Liver (tissue), 9 donors: ENCODE results near the gene SLCO1A2. TPM values are rescaled to one million over a fixed set of nuclear protein-coding genes. Genes with fewer than 3 reads are reported as not detected.
"Not testable (repeated sequence)": the region's sequence is repeated elsewhere in the genome, so short reads cannot be mapped to it uniquely, and the experiment has no call there.

Source experiments
- DNase-seq: peaks from one replicate; pipeline ENCODE4 v3.0.0-alpha.2; 2017; ENCODE audit warnings: low spot score
- H3K27ac ChIP-seq, 2 donors: one replicate each; pipeline ENCODE4 v1.7.0; 2013; ENCODE audit warnings: inconsistent platforms in 2 of 2, low read length in 2 of 2, control low read depth in 1 of 2, low read depth in 1 of 2, mild to moderate bottlenecking in 1 of 2
- H3K27me3 ChIP-seq, 4 donors: one replicate each; pipeline versions ENCODE4 v1.6.1 to v1.7.0; 2013; ENCODE audit warnings: low read length in 3 of 4, inconsistent platforms in 1 of 4, mild to moderate bottlenecking in 1 of 4, moderate library complexity in 1 of 4; ENCODE audit not compliant: control insufficient read depth in 4 of 4, insufficient read depth in 4 of 4
- H3K36me3 ChIP-seq, 4 donors: one replicate each; pipeline versions ENCODE4 v1.6.1 to v1.7.0; 2013; ENCODE audit warnings: low read length in 3 of 4, mild to moderate bottlenecking in 3 of 4, low read depth in 1 of 4, moderate library complexity in 1 of 4; ENCODE audit not compliant: control insufficient read depth in 4 of 4, insufficient read depth in 3 of 4
- H3K4me1 ChIP-seq, 4 donors: one replicate each; pipeline versions ENCODE4 v1.6.1 to v1.7.0; 2013; ENCODE audit warnings: low read length in 3 of 4, mild to moderate bottlenecking in 3 of 4, moderate library complexity in 1 of 4; ENCODE audit not compliant: control insufficient read depth in 4 of 4, insufficient read depth in 4 of 4
- H3K4me3 ChIP-seq, 3 donors: one replicate each; pipeline versions ENCODE4 v1.6.1 to v1.7.0; 2013; ENCODE audit warnings: low read length in 3 of 3, control low read depth in 1 of 3, low read depth in 1 of 3, mild to moderate bottlenecking in 1 of 3
- H3K9ac ChIP-seq, 2 donors: one replicate each; pipeline ENCODE4 v1.7.0; 2013; ENCODE audit warnings: low read length in 2 of 2, mild to moderate bottlenecking in 2 of 2, moderate library complexity in 2 of 2, control low read depth in 1 of 2, low read depth in 1 of 2
- H3K9me3 ChIP-seq, 4 donors: one replicate each; pipeline versions ENCODE4 v1.6.1 to v1.7.0; 2013; ENCODE audit warnings: low read length in 3 of 4; ENCODE audit not compliant: control insufficient read depth in 4 of 4
- CTCF ChIP-seq: fragments of 150-350 bp; IDR thresholded peaks from 2 replicates; pipeline ENCODE4 v1.5.1; 2017; ENCODE audit warnings: improper control_type of control experiment, low read depth, low read length; ENCODE audit not compliant: missing input control
- EGR1 ChIP-seq, 2 donors: IDR thresholded peaks; 2 replicates each; pipeline ENCODE4 v1.6.1; 2016 to 2018; ENCODE audit warnings: antibody characterized with exemption in 2 of 2, low read depth in 2 of 2
- FOXA1 ChIP-seq: IDR thresholded peaks from 2 replicates; pipeline ENCODE4 v1.6.1; 2016; ENCODE audit warnings: antibody characterized with exemption
- FOXA2 ChIP-seq: IDR thresholded peaks from 2 replicates; pipeline ENCODE4 v1.6.1; 2016; ENCODE audit warnings: antibody characterized with exemption
- GABPA ChIP-seq, 2 donors: IDR thresholded peaks in 1 of 2; conservative IDR thresholded peaks in 1 of 2; 2 replicates each; pipeline ENCODE4 v1.6.1; 2016; ENCODE audit warnings: antibody characterized with exemption in 2 of 2, mild to moderate bottlenecking in 1 of 2, moderate library complexity in 1 of 2
- HNF4G ChIP-seq: IDR thresholded peaks from 2 replicates; pipeline ENCODE4 v1.6.1; 2016; ENCODE audit warnings: antibody characterized with exemption
- JUND ChIP-seq, 2 donors: IDR thresholded peaks; 2 replicates each; pipeline ENCODE4 v1.6.1; 2016; ENCODE audit warnings: antibody characterized with exemption in 2 of 2
- NR2F2 ChIP-seq: IDR thresholded peaks from 2 replicates; pipeline ENCODE4 v1.6.1; 2016; ENCODE audit warnings: antibody characterized with exemption
- RAD21 ChIP-seq, 2 donors: IDR thresholded peaks; 2 replicates each; pipeline ENCODE4 v1.6.1; 2016; ENCODE audit warnings: antibody characterized with exemption in 2 of 2, mild to moderate bottlenecking in 2 of 2
- RXRA ChIP-seq, 2 donors: IDR thresholded peaks; 2 replicates each; pipeline ENCODE4 v1.6.1; 2017 to 2018; ENCODE audit warnings: antibody characterized with exemption in 2 of 2, mild to moderate bottlenecking in 1 of 2
- SP1 ChIP-seq: IDR thresholded peaks from 2 replicates; pipeline ENCODE4 v1.6.1; 2018; ENCODE audit warnings: antibody characterized with exemption, mild to moderate bottlenecking
- TAF1 ChIP-seq: conservative IDR thresholded peaks from 2 replicates; pipeline ENCODE4 v1.6.1; 2016; ENCODE audit warnings: antibody characterized with exemption, mild to moderate bottlenecking
- YY1 ChIP-seq: IDR thresholded peaks from 2 replicates; pipeline ENCODE4 v1.6.1; 2016; ENCODE audit warnings: antibody characterized with exemption, mild to moderate bottlenecking
- WGBS: extraction: QIAGEN DNeasy Blood & Tissue Kit; methylation state at CpG from one replicate; pipeline ENCODE4 v1.1.7; 2013; 5-methylcytosine and 5-hydroxymethylcytosine counted together
- polyA plus RNA-seq, 2 donors: library from polyadenylated mRNA; stranded (reverse) in 1 of 2; unstranded in 1 of 2; fragments of 200-250 nt in 1 of 2; fragments of >200 nt in 1 of 2; fragmentation: Nextera tagmentation in 1 of 2; extraction: Ambion mirVana in 1 of 2; gene quantifications; one replicate each; pipeline versions ENCODE4 v1.2.1 to v1.2.3, GENCODE V29; 2013 to 2015
- total RNA-seq, 2 donors: library from RNA; depleted of rRNA; stranded (reverse); fragments of >200 nt; gene quantifications; one replicate each; pipeline ENCODE4 v1.2.3, GENCODE V29; 2014
- TF ChIP-seq, protein P1 (sequence below): IDR thresholded peaks from 2 replicates; pipeline ENCODE4 v1.6.1; 2016; ENCODE audit warnings: antibody characterized with exemption, mild to moderate bottlenecking
- TF ChIP-seq, protein P2 (sequence below): IDR thresholded peaks from 2 replicates; pipeline ENCODE4 v1.6.1; 2016; ENCODE audit warnings: antibody characterized with exemption
- TF ChIP-seq, protein P3 (sequence below): IDR thresholded peaks from 2 replicates; pipeline ENCODE4 v1.6.1; 2016; ENCODE audit warnings: antibody characterized with exemption
- TF ChIP-seq, protein P4 (sequence below): IDR thresholded peaks from 2 replicates; pipeline ENCODE4 v1.6.1; 2016; ENCODE audit warnings: antibody characterized with exemption
- donor health status: healthy.
- donor health status: healthy.
- donor health status: healthy.
- donor health status: healthy.
- donor health status: healthy.

The SLCO1A2 gene
- under 1 TPM in 1 of 2 donors, not detected in 1; 0.17 TPM for total RNA-seq
- polyA plus RNA-seq = 1 to 10 TPM in 1 of 2 donors, under 1 TPM in 1; 0.60 to 1.8 TPM

GRCh38 chr12:21334771-21335325 lies at the start of gene SLCO1A2:
TSS of gene SLCO1A2 (minus strand) at chr12:21334917. CDS start at chr12:21334647, 270 bp downstream.
- no peak for DNase-seq
- WGBS = 38% methylated on average over 3 of the region's 3 CpGs
- Histone ChIP-seq H3K27me3 (no peaks in the 10 kb centered on the region), H3K36me3 (no peaks in the 10 kb centered on the region), H3K4me3 (no peak within 1 kb of the TSS), H3K9me3 (no peaks in the 10 kb centered on the region), H3K27ac (peak within 1 kb of the TSS in 1 of 2 donors; percentile 5), H3K4me1 (peaks cover 0 to 28% (median 20%) of the 10 kb centered on the region in 4 donors), H3K9ac (no peak within 1 kb of the TSS)
- TF ChIP-seq, protein P1, sequence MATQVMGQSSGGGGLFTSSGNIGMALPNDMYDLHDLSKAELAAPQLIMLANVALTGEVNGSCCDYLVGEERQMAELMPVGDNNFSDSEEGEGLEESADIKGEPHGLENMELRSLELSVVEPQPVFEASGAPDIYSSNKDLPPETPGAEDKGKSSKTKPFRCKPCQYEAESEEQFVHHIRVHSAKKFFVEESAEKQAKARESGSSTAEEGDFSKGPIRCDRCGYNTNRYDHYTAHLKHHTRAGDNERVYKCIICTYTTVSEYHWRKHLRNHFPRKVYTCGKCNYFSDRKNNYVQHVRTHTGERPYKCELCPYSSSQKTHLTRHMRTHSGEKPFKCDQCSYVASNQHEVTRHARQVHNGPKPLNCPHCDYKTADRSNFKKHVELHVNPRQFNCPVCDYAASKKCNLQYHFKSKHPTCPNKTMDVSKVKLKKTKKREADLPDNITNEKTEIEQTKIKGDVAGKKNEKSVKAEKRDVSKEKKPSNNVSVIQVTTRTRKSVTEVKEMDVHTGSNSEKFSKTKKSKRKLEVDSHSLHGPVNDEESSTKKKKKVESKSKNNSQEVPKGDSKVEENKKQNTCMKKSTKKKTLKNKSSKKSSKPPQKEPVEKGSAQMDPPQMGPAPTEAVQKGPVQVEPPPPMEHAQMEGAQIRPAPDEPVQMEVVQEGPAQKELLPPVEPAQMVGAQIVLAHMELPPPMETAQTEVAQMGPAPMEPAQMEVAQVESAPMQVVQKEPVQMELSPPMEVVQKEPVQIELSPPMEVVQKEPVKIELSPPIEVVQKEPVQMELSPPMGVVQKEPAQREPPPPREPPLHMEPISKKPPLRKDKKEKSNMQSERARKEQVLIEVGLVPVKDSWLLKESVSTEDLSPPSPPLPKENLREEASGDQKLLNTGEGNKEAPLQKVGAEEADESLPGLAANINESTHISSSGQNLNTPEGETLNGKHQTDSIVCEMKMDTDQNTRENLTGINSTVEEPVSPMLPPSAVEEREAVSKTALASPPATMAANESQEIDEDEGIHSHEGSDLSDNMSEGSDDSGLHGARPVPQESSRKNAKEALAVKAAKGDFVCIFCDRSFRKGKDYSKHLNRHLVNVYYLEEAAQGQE = no peak
- no peak for TF ChIP-seq NR2F2
- TF ChIP-seq RXRA (IDR thresholded peaks at IDR 0.05) = peak in 1 of 2 donors; percentile 4
- TF ChIP-seq GABPA (IDR thresholded peaks at IDR 0.05 in 1 of 2, conservative IDR thresholded peaks at IDR 0.05 in 1 of 2) = no peak
- no peak for TF ChIP-seq FOXA2
- no peak for TF ChIP-seq HNF4G

GRCh38 chr12:21384261-21384660 lies 49.5 kb upstream of the SLCO1A2 start:
- H3K36me3 ChIP-seq = no peaks in the 10 kb centered on the region
- no peaks in the 10 kb centered on the region for H3K4me1 ChIP-seq
- no peak for DNase-seq
- H3K9ac ChIP-seq = no peak overlapping the region
- 83% methylated on average over 2 of the region's 2 CpGs for WGBS
- H3K27ac ChIP-seq = no peak overlapping the region
- H3K9me3 ChIP-seq = no peaks in the 10 kb centered on the region
- no peaks in the 10 kb centered on the region for H3K27me3 ChIP-seq
- TF ChIP-seq, protein P2, sequence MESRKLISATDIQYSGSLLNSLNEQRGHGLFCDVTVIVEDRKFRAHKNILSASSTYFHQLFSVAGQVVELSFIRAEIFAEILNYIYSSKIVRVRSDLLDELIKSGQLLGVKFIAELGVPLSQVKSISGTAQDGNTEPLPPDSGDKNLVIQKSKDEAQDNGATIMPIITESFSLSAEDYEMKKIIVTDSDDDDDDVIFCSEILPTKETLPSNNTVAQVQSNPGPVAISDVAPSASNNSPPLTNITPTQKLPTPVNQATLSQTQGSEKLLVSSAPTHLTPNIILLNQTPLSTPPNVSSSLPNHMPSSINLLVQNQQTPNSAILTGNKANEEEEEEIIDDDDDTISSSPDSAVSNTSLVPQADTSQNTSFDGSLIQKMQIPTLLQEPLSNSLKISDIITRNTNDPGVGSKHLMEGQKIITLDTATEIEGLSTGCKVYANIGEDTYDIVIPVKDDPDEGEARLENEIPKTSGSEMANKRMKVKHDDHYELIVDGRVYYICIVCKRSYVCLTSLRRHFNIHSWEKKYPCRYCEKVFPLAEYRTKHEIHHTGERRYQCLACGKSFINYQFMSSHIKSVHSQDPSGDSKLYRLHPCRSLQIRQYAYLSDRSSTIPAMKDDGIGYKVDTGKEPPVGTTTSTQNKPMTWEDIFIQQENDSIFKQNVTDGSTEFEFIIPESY = no peak
- TF ChIP-seq, protein P3, sequence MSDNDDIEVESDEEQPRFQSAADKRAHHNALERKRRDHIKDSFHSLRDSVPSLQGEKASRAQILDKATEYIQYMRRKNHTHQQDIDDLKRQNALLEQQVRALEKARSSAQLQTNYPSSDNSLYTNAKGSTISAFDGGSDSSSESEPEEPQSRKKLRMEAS = no peak
- no peak for TF ChIP-seq CTCF
- TF ChIP-seq FOXA1 = no peak
- no peak for TF ChIP-seq RAD21 (IDR thresholded peaks at IDR 0.05)
- TF ChIP-seq GABPA (IDR thresholded peaks at IDR 0.05 in 1 of 2, conservative IDR thresholded peaks at IDR 0.05 in 1 of 2) = no peak
- TF ChIP-seq YY1 = no peak
- TF ChIP-seq, protein P1 = no peak
- TF ChIP-seq RXRA (IDR thresholded peaks at IDR 0.05) = no peak
- TF ChIP-seq, protein P4, sequence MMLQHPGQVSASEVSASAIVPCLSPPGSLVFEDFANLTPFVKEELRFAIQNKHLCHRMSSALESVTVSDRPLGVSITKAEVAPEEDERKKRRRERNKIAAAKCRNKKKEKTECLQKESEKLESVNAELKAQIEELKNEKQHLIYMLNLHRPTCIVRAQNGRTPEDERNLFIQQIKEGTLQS = no peak
- TF ChIP-seq JUND (IDR thresholded peaks at IDR 0.05) = no peak
- no peak for TF ChIP-seq HNF4G
- no peak for TF ChIP-seq TAF1
- TF ChIP-seq SP1 = no peak
- TF ChIP-seq EGR1 (IDR thresholded peaks at IDR 0.05; ENCODE audit: low read depth in 2 of 2) = no peak
- H3K4me3 ChIP-seq = no peak overlapping the region

- not testable (repeated sequence) for H3K9ac ChIP-seq, H3K9me3 ChIP-seq, DNase-seq, H3K36me3 ChIP-seq, H3K4me1 ChIP-seq, H3K27ac ChIP-seq, H3K27me3 ChIP-seq, H3K4me3 ChIP-seq
- WGBS = 94% methylated on average over 5 of the region's 5 CpGs
Observed at GRCh38 chr12:21381320-21381719, 46.6 kb upstream of the SLCO1A2 start.
